ENCODE results near the gene NUDT3. TPM values are rescaled to one million over a fixed set of nuclear protein-coding genes. Genes with fewer than 3 reads are reported as not detected.
"Not testable (repeated sequence)": the region's sequence is repeated elsewhere in the genome, so short reads cannot be mapped to it uniquely, and the experiment has no call there.

The NUDT3 gene
- total RNA-seq, 1 experiment from 2014 or later = 18.3 TPM

- DNase-seq (ENCODE audit: low read depth) = no peak
Measured at GRCh38 chr6:34393191-34393965, 909 bp upstream of the NUDT3 start.

- DNase-seq (ENCODE audit: low read depth) = peak; percentile 73
Measured at GRCh38 chr6:34391786-34392496, 528 bp downstream of the NUDT3 start.

- no peak for DNase-seq (ENCODE audit: low read depth)
Measured at GRCh38 chr6:34391473-34391785, 1.0 kb downstream of the NUDT3 start.

GRCh38 chr6:34390531-34391472 lies 1.7 kb downstream of the NUDT3 start:
- DNase-seq (ENCODE audit: low read depth) = peak; percentile 70

- no peak for DNase-seq (ENCODE audit: low read depth)
Measured at GRCh38 chr6:34389034-34389433, 3.4 kb downstream of the NUDT3 start.

- no peak for DNase-seq (ENCODE audit: low read depth)
Measured at GRCh38 chr6:34388421-34388820, 4.0 kb downstream of the NUDT3 start.

GRCh38 chr6:34386316-34387137 lies 5.9 kb downstream of the NUDT3 start:
- DNase-seq (ENCODE audit: low read depth) = peak; percentile 91

GRCh38 chr6:34385793-34386195 lies 6.7 kb downstream of the NUDT3 start:
- no peak for DNase-seq (ENCODE audit: low read depth)

GRCh38 chr6:34384321-34385153 lies 7.9 kb downstream of the NUDT3 start:
- no peak for DNase-seq (ENCODE audit: low read depth)

- DNase-seq (ENCODE audit: low read depth) = no peak
Measured at GRCh38 chr6:34383656-34384320, 8.7 kb downstream of the NUDT3 start.

- peak; percentile 17 for DNase-seq (ENCODE audit: low read depth)
Measured at GRCh38 chr6:34383161-34383631, 9.3 kb downstream of the NUDT3 start.

- DNase-seq (ENCODE audit: low read depth) = peak; percentile 15
Measured at GRCh38 chr6:34381081-34381480, 11.4 kb downstream of the NUDT3 start.

- DNase-seq (ENCODE audit: low read depth) = no peak
Measured at GRCh38 chr6:34378470-34378869, 14.0 kb downstream of the NUDT3 start.

- no peak for DNase-seq (ENCODE audit: low read depth)
Measured at GRCh38 chr6:34377984-34378383, 14.5 kb downstream of the NUDT3 start.

- DNase-seq (ENCODE audit: low read depth) = not testable (repeated sequence)
Measured at GRCh38 chr6:34377571-34377970, 14.9 kb downstream of the NUDT3 start.

GRCh38 chr6:34375833-34376232 lies 16.6 kb downstream of the NUDT3 start:
- DNase-seq (ENCODE audit: low read depth) = no peak

- DNase-seq (ENCODE audit: low read depth) = no peak
Measured at GRCh38 chr6:34374508-34374907, 18.0 kb downstream of the NUDT3 start.

GRCh38 chr6:34374069-34374468 lies 18.4 kb downstream of the NUDT3 start:
- no peak for DNase-seq (ENCODE audit: low read depth)

GRCh38 chr6:34373511-34373910 lies 19.0 kb downstream of the NUDT3 start:
- no peak for DNase-seq (ENCODE audit: low read depth)

- not testable (repeated sequence) for DNase-seq (ENCODE audit: low read depth)
Measured at GRCh38 chr6:34371865-34372264, 20.6 kb downstream of the NUDT3 start.

Measured in M059J (cell line).